HepG2 (cell line): ENCODE measurements around the gene SULT1E1. TPM values are rescaled to one million over a fixed set of nuclear protein-coding genes. Genes with fewer than 3 reads are reported as not detected.

Experiments
- ATAC-seq: fragments of 200-7000 bp; cut with Tn5 transposase; 3 replicates; pipeline ENCODE4 v1.9.1; 2020; ENCODE audit warnings: mild to moderate bottlenecking, moderate library complexity
- Bru-seq: library from RNA; stranded (reverse); fragments of 400-500 nt; gene quantifications from one replicate; lab custom pipeline; 2021; lab: Mats Ljungman, UMichigan
- BruChase-seq, 2 experiments: library from RNA; stranded (reverse); fragments of 400-500 nt; gene quantifications; one replicate each; lab custom pipeline; 2021; lab: Mats Ljungman, UMichigan
- BruUV-seq: library from RNA; stranded (reverse); fragments of 400-500 nt; replicated peaks from 2 replicates; lab custom pipeline; 2021; lab: Mats Ljungman, UMichigan
- CTCF ChIA-PET: fragments of 300-600 bp; formaldehyde crosslinking; extraction: SDS; loops from one replicate; lab custom pipeline; 2021; ENCODE audit warnings: low total read pairs, inconsistent platforms, low intra/inter-chr PET ratio; lab: Yijun Ruan, JAX
- POLR2A ChIA-PET: fragments of 350-600 bp; sonication (Branson Sonifier 250); formaldehyde crosslinking; loops from one replicate; lab custom pipeline; 2020; ENCODE audit warnings: antibody characterized with exemption, inconsistent platforms; lab: Yijun Ruan, JAX
- DNase-seq: peaks from one replicate; pipeline ENCODE4 v3.0.0-alpha.2; 2015; ENCODE audit warnings: low spot score
- FAIRE-seq: peaks from 3 replicates; lab custom pipeline; 2011; peaks lifted over from hg19 to GRCh38; lab: Jason Lieb, UNC
- H2AFZ ChIP-seq: one replicate; pipeline ENCODE4 v1.6.1; 2011; ENCODE audit warnings: low read length, inconsistent platforms
- H3K27ac ChIP-seq: fragments of 300-600 bp; 3 replicates; pipeline ENCODE4 v1.8.0; 2011; ENCODE audit warnings: mixed run types, mild to moderate bottlenecking, mixed read lengths, low read length, inconsistent platforms; ENCODE audit not compliant: insufficient read depth; ENCODE audit errors: extremely low read length
- H3K27me3 ChIP-seq, 2 experiments: fragments of 200-600 bp in 1 of 2; 2 replicates in 1 of 2; 3 replicates in 1 of 2; pipeline versions ENCODE4 v1.6.0 to v1.8.0; 2011; ENCODE audit warnings: low read length in 2 of 2, mild to moderate bottlenecking in 2 of 2, moderate library complexity in 2 of 2, inconsistent platforms in 1 of 2; ENCODE audit not compliant: insufficient read depth in 2 of 2, control insufficient read depth in 1 of 2
- H3K36me3 ChIP-seq, 2 experiments: fragments of 200-600 bp in 1 of 2; replicated peaks in 1 of 2; 2 replicates in 1 of 2; 3 replicates in 1 of 2; pipeline versions ENCODE4 v1.5.1 to v1.8.0; 2011; ENCODE audit warnings: low read length in 2 of 2, inconsistent platforms in 1 of 2; ENCODE audit not compliant: insufficient read depth in 2 of 2, control insufficient read depth in 1 of 2
- H3K4me1 ChIP-seq: 2 replicates; pipeline ENCODE4 v1.5.1; 2012; ENCODE audit warnings: low read length, inconsistent platforms; ENCODE audit not compliant: insufficient read depth
- H3K4me2 ChIP-seq: 2 replicates; pipeline ENCODE4 v1.6.0; 2011; ENCODE audit warnings: low read depth, low read length, inconsistent platforms
- H3K4me3 ChIP-seq, 3 experiments: fragments of 200-600 bp in 1 of 3; sonication (generic), shearing (Covaris generic) in 1 of 3; replicated peaks in 1 of 3; 2 replicates each; pipeline ENCODE4 v1.5.1; 2011 to 2016; ENCODE audit warnings: low read length in 3 of 3, inconsistent platforms in 2 of 3, low read depth in 2 of 3, mild to moderate bottlenecking in 2 of 3, control low read depth in 1 of 3, mixed read lengths in 1 of 3; ENCODE audit not compliant: insufficient read depth in 1 of 3
- H3K79me2 ChIP-seq: one replicate; pipeline ENCODE4 v1.6.1; 2011; ENCODE audit warnings: low read length, inconsistent platforms; ENCODE audit not compliant: insufficient read depth
- H3K9ac ChIP-seq: 2 replicates; pipeline ENCODE4 v1.6.0; 2011; ENCODE audit warnings: mild to moderate bottlenecking, low read depth, low read length, inconsistent platforms; ENCODE audit not compliant: insufficient read depth
- H3K9me3 ChIP-seq: 2 replicates; pipeline ENCODE4 v1.5.1; 2012; ENCODE audit warnings: mild to moderate bottlenecking, low read length
- H4K20me1 ChIP-seq: 2 replicates; pipeline ENCODE4 v1.6.0; 2011; ENCODE audit warnings: inconsistent platforms, mild to moderate bottlenecking, low read length, moderate library complexity; ENCODE audit not compliant: insufficient read depth
- CEBPB ChIP-seq: IDR thresholded peaks from 2 replicates; pipeline ENCODE4 v1.6.1; 2011; ENCODE audit warnings: low read depth, low read length, improper control_type of control experiment, borderline replicate concordance
- CEBPG ChIP-seq: IDR thresholded peaks from 2 replicates; pipeline ENCODE4 v1.6.1; 2016
- ELF3 ChIP-seq: IDR thresholded peaks from 2 replicates; pipeline ENCODE4 v1.6.1; 2016; ENCODE audit warnings: missing genetic modification reagents, missing compliant biosample characterization
- MTF1 ChIP-seq: sonication (generic); formaldehyde crosslinking; IDR thresholded peaks from 2 replicates; pipeline ENCODE4 v1.5.0; 2020; ENCODE audit warnings: missing genetic modification reagents
- SRY ChIP-seq: sonication (generic); formaldehyde crosslinking; IDR thresholded peaks from 2 replicates; pipeline ENCODE4 v1.8.0; 2022; ENCODE audit warnings: mild to moderate bottlenecking, missing genetic modification reagents
- ZNF12 ChIP-seq: sonication (generic); formaldehyde crosslinking; IDR thresholded peaks from 2 replicates; pipeline ENCODE4 v1.5.0; 2020; ENCODE audit warnings: missing genetic modification reagents
- ZNF773 ChIP-seq: sonication (generic); formaldehyde crosslinking; IDR thresholded peaks from 2 replicates; pipeline ENCODE4 v1.4.0; 2020; ENCODE audit warnings: missing genetic modification reagents, borderline replicate concordance
- WGBS: methylation state at CpG from one replicate; pipeline ENCODE4 v1.1.6; 2017; ENCODE audit warnings: low lambda C conversion rate; 5-methylcytosine and 5-hydroxymethylcytosine counted together
- in situ Hi-C: cut with HindIII; loops from 2 replicates; pipeline ENCODE4 v1.10.0; 2017; ENCODE audit warnings: low pct_unique_long_range_greater_than_20kb; ENCODE audit not compliant: extremely low pct_ligation_motif_present
- intact Hi-C: fragments of 100-400 bp; cut with micrococcal nuclease; formaldehyde crosslinking; loops from one replicate; pipeline ENCODE4 v1.10.0; 2022; ENCODE audit not compliant: unreplicated experiment
- long read RNA-seq, 2 experiments: library from RNA in 1 of 2; library from polyadenylated mRNA in 1 of 2; stranded (forward) in 1 of 2; unstranded in 1 of 2; transcript quantifications; one replicate each; pipeline ENCODE4 v2.0.0, GENCODE V29; 2019 to 2022
- polyA minus RNA-seq, 3 experiments: library from RNA; depleted of rRNA, polyadenylated mRNA; stranded (reverse); fragments of >200 nt; gene quantifications; 2 replicates each; pipeline ENCODE4 v1.2.3, GENCODE V29; 2011; ENCODE audit warnings: low replicate concordance in 1 of 3
- polyA plus RNA-seq, 8 experiments: library from polyadenylated mRNA; depleted of rRNA in 3 of 8; stranded (reverse) in 7 of 8; unstranded in 1 of 8; fragments of >200 nt; fragmentation: Illumina TruSeq in 4 of 8; extraction: Trizol in 4 of 8; gene quantifications; 2 replicates each; pipeline versions ENCODE4 v1.2.1 to v1.2.3, GENCODE V29; 2011 to 2016; ENCODE audit warnings: low read depth in 4 of 8, missing spikeins in 1 of 8, mixed read lengths in 1 of 8; ENCODE audit not compliant: insufficient read depth in 1 of 8
- total RNA-seq, 5 experiments: library from RNA; depleted of rRNA; stranded (reverse); fragments of >200 nt; fragmentation: Illumina TruSeq; extraction: Trizol; gene quantifications; 2 replicates each; pipeline ENCODE4 v1.2.3, GENCODE V29; 2016; ENCODE audit warnings: low read depth in 1 of 5
- TF ChIP-seq, protein P1 (sequence below), 2 experiments: fragments of 450-650 bp in 1 of 2; sonication (generic) in 1 of 2; formaldehyde crosslinking; IDR thresholded peaks; 2 replicates each; pipeline versions ENCODE4 v1.5.0 to v1.8.0; 2020 to 2022; ENCODE audit warnings: mild to moderate bottlenecking in 1 of 2, missing genetic modification reagents in 1 of 2

Gene SULT1E1
- total RNA-seq (2016; rRNA removed; fragmentation: Illumina TruSeq; extraction: Trizol): 3.7 and 3.9 TPM in 2 replicates
- total RNA-seq (2016; cell fraction: cytosol; rRNA removed; fragmentation: Illumina TruSeq; extraction: Trizol; ENCODE audit: low read depth): 0.40 and 0.53 TPM in 2 replicates
- total RNA-seq (2016; cell fraction: insoluble cytoplasmic fraction; rRNA removed; fragmentation: Illumina TruSeq; extraction: Trizol): 2.9 and 4.2 TPM in 2 replicates
- 0.99 and 1.1 TPM in 2 replicates for total RNA-seq (2016; cell fraction: membrane; rRNA removed; fragmentation: Illumina TruSeq; extraction: Trizol)
- total RNA-seq (2016; cell fraction: nucleus; rRNA removed; fragmentation: Illumina TruSeq; extraction: Trizol): 2.0 and 2.5 TPM in 2 replicates
- polyA plus RNA-seq (2011; rRNA removed): 1.7 and 1.8 TPM in 2 replicates
- 0.50 and 0.86 TPM in 2 replicates for polyA plus RNA-seq (2011; cell fraction: cytosol; rRNA removed)
- polyA plus RNA-seq (2011; cell fraction: nucleus; rRNA removed): 1.5 and 2.0 TPM in 2 replicates
- 3.6 and 7.3 TPM in 2 replicates for polyA plus RNA-seq (2012)
- 0.33 and 0.46 TPM in 2 replicates for polyA plus RNA-seq (2016; cell fraction: cytosol; fragmentation: Illumina TruSeq; extraction: Trizol; ENCODE audit: low read depth)
- polyA plus RNA-seq (2016; cell fraction: insoluble cytoplasmic fraction; fragmentation: Illumina TruSeq; extraction: Trizol; ENCODE audit: low read depth): 2.9 and 3.1 TPM in 2 replicates
- 0.50 and 0.54 TPM in 2 replicates for polyA plus RNA-seq (2016; cell fraction: membrane; fragmentation: Illumina TruSeq; extraction: Trizol; ENCODE audit: low read depth)
- 2.4 and 4.4 TPM in 2 replicates for polyA plus RNA-seq (2016; cell fraction: nucleus; fragmentation: Illumina TruSeq; extraction: Trizol; ENCODE audit: insufficient read depth, low read depth)
- polyA minus RNA-seq (2011; rRNA and poly(A)+ RNA removed; ENCODE audit: low replicate concordance): 0.22 TPM in 1 of 2 replicates, not detected in the other
- polyA minus RNA-seq (2011; cell fraction: cytosol; rRNA and poly(A)+ RNA removed): 0.59 TPM in 1 of 2 replicates, not detected in the other
- polyA minus RNA-seq (2011; cell fraction: nucleus; rRNA and poly(A)+ RNA removed): 1.5 and 2.7 TPM in 2 replicates
- percentile 40 among the genes with signal in this experiment for Bru-seq, nascent RNA
- BruChase-seq, experiment 1, labeled RNA remaining after a 6-hour chase: percentile 37 among the genes with signal in this experiment
- percentile 41 among the genes with signal in this experiment for BruChase-seq, experiment 2, labeled RNA remaining after a 2-hour chase
- long read RNA-seq, experiment 1, partial matches to known transcripts: 0 of 4 reads
- long read RNA-seq, experiment 1, other reads (novel, unspliced or antisense): 3 of 4 reads
- long read RNA-seq, experiment 2, partial matches to known transcripts: 0 of 6 reads
- long read RNA-seq, experiment 2, other reads (novel, unspliced or antisense): 5 of 6 reads

DNA sequence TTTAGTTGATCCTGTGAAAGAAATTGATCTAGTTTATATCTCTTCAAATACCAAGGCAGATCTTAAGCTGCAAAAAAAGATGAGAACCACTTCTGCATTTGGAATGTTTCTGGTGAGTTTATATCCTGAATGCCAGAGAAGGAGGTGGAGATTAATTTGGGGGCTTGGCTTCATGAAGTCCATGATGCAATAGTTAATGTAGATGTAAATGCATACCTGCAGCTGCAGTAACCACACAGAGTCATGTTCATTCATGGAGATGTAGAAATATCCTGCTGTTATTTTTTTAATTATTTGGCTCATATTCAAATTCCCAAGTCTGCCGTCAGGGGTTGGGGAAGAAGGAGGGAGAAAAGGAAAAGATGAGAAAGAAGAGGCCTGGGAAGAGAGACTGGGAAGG lies at the start of gene SULT1E1:
TSS of gene SULT1E1 (minus strand) at position 94 of the 400 bp plus-strand sequence. CDS start 2,501 bp downstream, outside the sequence.
- Histone ChIP-seq H4K20me1 (no peaks in the 10 kb centered on the region), H2AFZ (peak within 1 kb of the TSS; percentile 47), H3K4me1 (peaks cover 37% of the 10 kb centered on the region), H3K4me3 (peak within 1 kb of the TSS in 1 of 3 experiments; percentile 25; a peak in 2 of 6 replicates), H3K4me2 (peak within 1 kb of the TSS; percentile 44), H3K9me3 (no peaks in the 10 kb centered on the region), H3K27me3 (no peaks in the 10 kb centered on the region; a peak in 1 of 5 replicates), H3K9ac (no peak within 1 kb of the TSS), H3K79me2 (no peaks in the 10 kb centered on the region), H3K36me3 (no peaks in the 10 kb centered on the region), H3K27ac (peak within 1 kb of the TSS; percentile 45)
- CTCF ChIA-PET: no interaction called here
- POLR2A ChIA-PET: interaction anchor here (1.6 to 3.0 kb wide), 3 partner anchors 16 to 36 kb away, joined by 4 to 11 read pairs (median 5); no protein-coding TSS in a partner anchor
- no peak for TF ChIP-seq ZNF773 (CRISPR knock-in tag)
- TF ChIP-seq ZNF12 (CRISPR knock-in tag): peak; percentile 49; the same call in 1 of the 2 replicates
- peak; percentile 61 for TF ChIP-seq CEBPG (CRISPR knock-in tag)
- no peak for TF ChIP-seq ELF3
- TF ChIP-seq SRY: no peak
- TF ChIP-seq, protein P1, sequence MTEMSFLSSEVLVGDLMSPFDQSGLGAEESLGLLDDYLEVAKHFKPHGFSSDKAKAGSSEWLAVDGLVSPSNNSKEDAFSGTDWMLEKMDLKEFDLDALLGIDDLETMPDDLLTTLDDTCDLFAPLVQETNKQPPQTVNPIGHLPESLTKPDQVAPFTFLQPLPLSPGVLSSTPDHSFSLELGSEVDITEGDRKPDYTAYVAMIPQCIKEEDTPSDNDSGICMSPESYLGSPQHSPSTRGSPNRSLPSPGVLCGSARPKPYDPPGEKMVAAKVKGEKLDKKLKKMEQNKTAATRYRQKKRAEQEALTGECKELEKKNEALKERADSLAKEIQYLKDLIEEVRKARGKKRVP (CRISPR knock-in tag; IDR thresholded peaks at IDR 0.05): peak in 1 of 2 experiments; percentile 40; a peak in 2 of 4 replicates
- TF ChIP-seq MTF1: no peak
- peak; percentile 42; the same call in 1 of the 2 replicates for TF ChIP-seq CEBPB
- FAIRE-seq: no peak
- BruUV-seq: no TSS peak
- in situ Hi-C loops (no loop called here), intact Hi-C loops (no loop called here)
- no peak for DNase-seq
- no peak for ATAC-seq
- 97% methylated on average over 1 of the region's 1 CpG for WGBS
